K562 (cell line): ENCODE results near the gene PCCA.

ENCODE experiments used
- HDAC3 ChIP-seq: fragments of 450-650 bp; IDR thresholded peaks from 2 replicates; pipeline ENCODE4 v1.6.1; 2018; ENCODE audit warnings: borderline replicate concordance, mild to moderate bottlenecking, moderate library complexity; ENCODE audit not compliant: partially characterized antibody
- MAX ChIP-seq: sonication (generic); formaldehyde crosslinking; IDR thresholded peaks from 2 replicates; pipeline ENCODE4 v1.9.0; 2022; ENCODE audit warnings: mild to moderate bottlenecking, missing genetic modification reagents
- POLR2A ChIP-seq: fragments of 450-650 bp; conservative IDR thresholded peaks from 2 replicates; pipeline ENCODE4 v1.6.1; 2016
- RBBP5 ChIP-seq: fragments of 200-600 bp; sonication (generic); IDR thresholded peaks from 2 replicates; pipeline ENCODE4 v1.6.1; 2012; ENCODE audit warnings: borderline replicate concordance, mild to moderate bottlenecking, low read length, control low read depth, inconsistent platforms; ENCODE audit not compliant: insufficient read depth, poor library complexity, severe bottlenecking
- TEAD4 ChIP-seq, 2 experiments: sonication (generic) in 1 of 2; formaldehyde crosslinking in 1 of 2; IDR thresholded peaks; 2 replicates each; pipeline versions ENCODE4 v1.6.1 to v1.8.0; 2012 to 2022; ENCODE audit warnings: borderline replicate concordance in 1 of 2, inconsistent platforms in 1 of 2, low read length in 1 of 2, mild to moderate bottlenecking in 1 of 2, missing genetic modification reagents in 1 of 2
- TF ChIP-seq, protein P1 (sequence below): fragments of 250-450 bp; sonication (Bioruptor Pico); IDR thresholded peaks from 2 replicates; pipeline ENCODE4 v1.4.0; 2020; ENCODE audit warnings: mild to moderate bottlenecking, moderate library complexity
- TF ChIP-seq, protein P2 (sequence below): sonication (generic); formaldehyde crosslinking; IDR thresholded peaks from 2 replicates; pipeline ENCODE4 v1.4.0; 2020; ENCODE audit warnings: mild to moderate bottlenecking, missing genetic modification reagents
- TF ChIP-seq, protein P3 (sequence below): IDR thresholded peaks from 2 replicates; pipeline ENCODE4 v1.6.1; 2011; ENCODE audit not compliant: insufficient read length; ENCODE audit errors: extremely low read depth

GRCh38 chr13:100356889-100357288 is 268.0 kb downstream of the PCCA start:
- TF ChIP-seq HDAC3 (no peak), TEAD4 (IDR thresholded peaks at IDR 0.05; ENCODE audit: low read length) (no peak), TEAD4 (CRISPR knock-in tag; IDR thresholded peaks at IDR 0.05; ENCODE audit: borderline replicate concordance) (no peak), MAX (no peak), POLR2A (no peak), RBBP5 (no peak)
- TF ChIP-seq, protein P1, sequence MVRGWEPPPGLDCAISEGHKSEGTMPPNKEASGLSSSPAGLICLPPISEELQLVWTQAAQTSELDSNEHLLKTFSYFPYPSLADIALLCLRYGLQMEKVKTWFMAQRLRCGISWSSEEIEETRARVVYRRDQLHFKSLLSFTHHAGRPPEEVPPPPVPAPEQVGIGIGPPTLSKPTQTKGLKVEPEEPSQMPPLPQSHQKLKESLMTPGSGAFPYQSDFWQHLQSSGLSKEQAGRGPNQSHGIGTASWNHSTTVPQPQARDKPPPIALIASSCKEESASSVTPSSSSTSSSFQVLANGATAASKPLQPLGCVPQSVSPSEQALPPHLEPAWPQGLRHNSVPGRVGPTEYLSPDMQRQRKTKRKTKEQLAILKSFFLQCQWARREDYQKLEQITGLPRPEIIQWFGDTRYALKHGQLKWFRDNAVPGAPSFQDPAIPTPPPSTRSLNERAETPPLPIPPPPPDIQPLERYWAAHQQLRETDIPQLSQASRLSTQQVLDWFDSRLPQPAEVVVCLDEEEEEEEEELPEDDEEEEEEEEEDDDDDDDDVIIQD (CRISPR knock-in tag): no peak
- TF ChIP-seq, protein P2, sequence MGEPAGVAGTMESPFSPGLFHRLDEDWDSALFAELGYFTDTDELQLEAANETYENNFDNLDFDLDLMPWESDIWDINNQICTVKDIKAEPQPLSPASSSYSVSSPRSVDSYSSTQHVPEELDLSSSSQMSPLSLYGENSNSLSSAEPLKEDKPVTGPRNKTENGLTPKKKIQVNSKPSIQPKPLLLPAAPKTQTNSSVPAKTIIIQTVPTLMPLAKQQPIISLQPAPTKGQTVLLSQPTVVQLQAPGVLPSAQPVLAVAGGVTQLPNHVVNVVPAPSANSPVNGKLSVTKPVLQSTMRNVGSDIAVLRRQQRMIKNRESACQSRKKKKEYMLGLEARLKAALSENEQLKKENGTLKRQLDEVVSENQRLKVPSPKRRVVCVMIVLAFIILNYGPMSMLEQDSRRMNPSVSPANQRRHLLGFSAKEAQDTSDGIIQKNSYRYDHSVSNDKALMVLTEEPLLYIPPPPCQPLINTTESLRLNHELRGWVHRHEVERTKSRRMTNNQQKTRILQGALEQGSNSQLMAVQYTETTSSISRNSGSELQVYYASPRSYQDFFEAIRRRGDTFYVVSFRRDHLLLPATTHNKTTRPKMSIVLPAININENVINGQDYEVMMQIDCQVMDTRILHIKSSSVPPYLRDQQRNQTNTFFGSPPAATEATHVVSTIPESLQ: no peak
- TF ChIP-seq, protein P3, sequence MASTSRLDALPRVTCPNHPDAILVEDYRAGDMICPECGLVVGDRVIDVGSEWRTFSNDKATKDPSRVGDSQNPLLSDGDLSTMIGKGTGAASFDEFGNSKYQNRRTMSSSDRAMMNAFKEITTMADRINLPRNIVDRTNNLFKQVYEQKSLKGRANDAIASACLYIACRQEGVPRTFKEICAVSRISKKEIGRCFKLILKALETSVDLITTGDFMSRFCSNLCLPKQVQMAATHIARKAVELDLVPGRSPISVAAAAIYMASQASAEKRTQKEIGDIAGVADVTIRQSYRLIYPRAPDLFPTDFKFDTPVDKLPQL: no peak
